Neutrophil (primary cell): ENCODE data around the gene RPS6KC1.
"Not testable (repeated sequence)": the region's sequence is repeated elsewhere in the genome, so short reads cannot be mapped to it uniquely, and the experiment has no call there.

Experiments used
- H3K27ac ChIP-seq: fragments of 200-600 bp; sonication (generic); 2 replicates; pipeline ENCODE4 v1.5.1; 2016; ENCODE audit warnings: mild to moderate bottlenecking, moderate library complexity
- H3K27me3 ChIP-seq: fragments of 200-600 bp; sonication (generic); 2 replicates; pipeline ENCODE4 v1.6.0; 2016; ENCODE audit warnings: mild to moderate bottlenecking
- H3K36me3 ChIP-seq: fragments of 200-600 bp; sonication (generic); 2 replicates; pipeline ENCODE4 v1.5.1; 2017
- H3K4me1 ChIP-seq, 2 experiments: fragments of 200-600 bp in 1 of 2; sonication (generic) in 1 of 2; 1 replicate in 1 of 2; 2 replicates in 1 of 2; pipeline versions ENCODE4 v1.5.1 to v1.6.1; 2013 to 2016; ENCODE audit warnings: low read depth in 1 of 2, low read length in 1 of 2, mild to moderate bottlenecking in 1 of 2, moderate library complexity in 1 of 2; ENCODE audit not compliant: control insufficient read depth in 1 of 2, insufficient read depth in 1 of 2
- H3K4me3 ChIP-seq, 2 experiments: fragments of 200-600 bp in 1 of 2; sonication (generic) in 1 of 2; 1 replicate in 1 of 2; 2 replicates in 1 of 2; pipeline ENCODE4 v1.5.1; 2013 to 2016; ENCODE audit warnings: low read depth in 1 of 2, low read length in 1 of 2, mild to moderate bottlenecking in 1 of 2, moderate library complexity in 1 of 2
- H3K9me3 ChIP-seq: fragments of 200-600 bp; sonication (generic); 2 replicates; pipeline ENCODE4 v1.5.1; 2016
- TF ChIP-seq, protein P1 (sequence below): fragments of 200-600 bp; sonication (generic); IDR thresholded peaks from 2 replicates; pipeline ENCODE4 v1.5.1; 2016; ENCODE audit warnings: antibody characterized with exemption

RPS6KC1 gene

DNA sequence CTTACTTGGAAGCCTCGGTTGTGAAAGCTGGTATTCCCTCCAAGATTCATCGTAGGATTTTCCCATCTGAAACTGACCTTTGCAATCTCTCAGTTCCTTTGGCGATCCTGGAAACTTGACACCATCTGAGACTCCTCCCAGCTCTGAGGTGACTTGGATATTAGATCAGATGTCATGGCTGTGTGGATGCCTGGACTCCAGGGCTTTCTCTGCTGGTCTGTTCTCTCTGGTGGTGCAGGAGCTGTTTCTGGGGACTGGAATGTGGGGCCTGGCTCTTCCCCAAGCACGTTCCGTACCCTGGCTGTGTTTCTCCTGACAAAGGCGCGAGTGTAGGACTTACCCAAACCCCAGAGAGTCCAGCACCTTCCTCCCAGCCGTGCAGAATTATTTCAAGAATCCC is 252.2 kb downstream of the RPS6KC1 start:
- Histone ChIP-seq H3K36me3 (no peaks in the 10 kb centered on the region), H3K4me1 (no peaks in the 10 kb centered on the region), H3K27ac (no peak overlapping the region), H3K9me3 (no peaks in the 10 kb centered on the region), H3K27me3 (no peaks in the 10 kb centered on the region), H3K4me3 (no peak overlapping the region)
- TF ChIP-seq, protein P1, sequence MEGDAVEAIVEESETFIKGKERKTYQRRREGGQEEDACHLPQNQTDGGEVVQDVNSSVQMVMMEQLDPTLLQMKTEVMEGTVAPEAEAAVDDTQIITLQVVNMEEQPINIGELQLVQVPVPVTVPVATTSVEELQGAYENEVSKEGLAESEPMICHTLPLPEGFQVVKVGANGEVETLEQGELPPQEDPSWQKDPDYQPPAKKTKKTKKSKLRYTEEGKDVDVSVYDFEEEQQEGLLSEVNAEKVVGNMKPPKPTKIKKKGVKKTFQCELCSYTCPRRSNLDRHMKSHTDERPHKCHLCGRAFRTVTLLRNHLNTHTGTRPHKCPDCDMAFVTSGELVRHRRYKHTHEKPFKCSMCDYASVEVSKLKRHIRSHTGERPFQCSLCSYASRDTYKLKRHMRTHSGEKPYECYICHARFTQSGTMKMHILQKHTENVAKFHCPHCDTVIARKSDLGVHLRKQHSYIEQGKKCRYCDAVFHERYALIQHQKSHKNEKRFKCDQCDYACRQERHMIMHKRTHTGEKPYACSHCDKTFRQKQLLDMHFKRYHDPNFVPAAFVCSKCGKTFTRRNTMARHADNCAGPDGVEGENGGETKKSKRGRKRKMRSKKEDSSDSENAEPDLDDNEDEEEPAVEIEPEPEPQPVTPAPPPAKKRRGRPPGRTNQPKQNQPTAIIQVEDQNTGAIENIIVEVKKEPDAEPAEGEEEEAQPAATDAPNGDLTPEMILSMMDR = no peak

DNA sequence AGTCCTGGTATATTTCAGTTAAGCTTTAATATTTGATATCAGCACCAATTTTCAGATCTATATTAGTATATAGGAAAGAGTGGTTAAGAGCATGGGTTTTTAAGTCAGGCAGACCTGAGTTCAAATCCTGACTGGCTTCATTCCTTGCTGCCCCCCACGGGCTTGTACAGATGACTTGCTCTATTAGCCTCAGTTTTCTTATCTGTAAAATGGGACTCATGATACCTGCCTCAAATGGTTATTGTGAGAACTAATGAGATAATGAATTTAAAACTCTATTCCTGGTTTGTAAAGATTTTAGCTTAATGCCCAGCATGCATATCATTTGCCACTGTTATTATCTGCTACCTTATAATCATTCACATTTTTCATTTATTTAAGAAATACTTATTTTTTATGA is 264.5 kb downstream of the RPS6KC1 start:
- H3K4me1 ChIP-seq = no peaks in the 10 kb centered on the region
- no peaks in the 10 kb centered on the region for H3K27me3 ChIP-seq
- TF ChIP-seq, protein P1 = no peak
- H3K9me3 ChIP-seq = no peaks in the 10 kb centered on the region
- H3K4me3 ChIP-seq = no peak overlapping the region
- no peak overlapping the region for H3K27ac ChIP-seq
- H3K36me3 ChIP-seq = no peaks in the 10 kb centered on the region

DNA sequence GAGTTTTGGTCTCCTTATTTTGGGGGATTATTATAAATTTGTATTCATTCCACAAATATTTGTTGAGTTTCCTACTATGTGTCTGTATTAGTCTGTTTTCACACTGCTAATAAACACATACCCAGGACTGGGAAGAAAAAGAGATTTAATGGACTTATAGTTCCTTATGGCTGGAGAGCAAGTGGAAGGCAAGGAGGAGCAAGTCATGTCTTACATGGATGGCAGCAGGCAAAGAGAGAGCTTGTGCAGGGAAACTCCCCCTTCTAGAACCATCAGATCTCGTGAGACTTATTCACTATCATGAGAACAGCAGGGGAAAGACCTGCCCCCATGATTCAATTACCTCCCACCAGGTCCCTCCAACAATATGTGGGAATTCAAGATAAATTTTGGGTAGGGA is 267.4 kb downstream of the RPS6KC1 start:
- H3K4me1 ChIP-seq = not testable (repeated sequence)

GRCh38 chr1:213320191-213320870 is 269.3 kb downstream of the RPS6KC1 start:
- H3K4me1 ChIP-seq = no peaks in the 10 kb centered on the region
- H3K36me3 ChIP-seq = no peaks in the 10 kb centered on the region
- H3K27me3 ChIP-seq = no peaks in the 10 kb centered on the region
- H3K4me3 ChIP-seq = no peak overlapping the region
- TF ChIP-seq, protein P1 = no peak
- no peak overlapping the region for H3K27ac ChIP-seq
- H3K9me3 ChIP-seq = no peaks in the 10 kb centered on the region

More for the DNA sequence above, 267.4 kb downstream of the RPS6KC1 start:
- not testable (repeated sequence) for H3K36me3 ChIP-seq, H3K27me3 ChIP-seq, H3K4me3 ChIP-seq, H3K9me3 ChIP-seq, H3K27ac ChIP-seq
